Neuronal stem cell (in vitro differentiated cells): Measurements from ENCODE around the gene CDRT4.

Experiments
- DNase-seq: peaks from one replicate; pipeline ENCODE4 v3.0.0-alpha.2; 2013; ENCODE audit warnings: low spot score
- H2AFZ ChIP-seq: one replicate; pipeline ENCODE4 v1.6.1; 2013; ENCODE audit warnings: mild to moderate bottlenecking, low read length, inconsistent platforms
- H2AK5ac ChIP-seq: 2 replicates; pipeline ENCODE4 v1.6.1; 2013; ENCODE audit warnings: low read depth, mild to moderate bottlenecking, inconsistent platforms, low read length, moderate library complexity, mixed read lengths
- H2BK120ac ChIP-seq: 2 replicates; pipeline ENCODE4 v1.6.1; 2013; ENCODE audit warnings: low read depth, mild to moderate bottlenecking, inconsistent platforms, low read length, moderate library complexity, mixed read lengths
- H2BK12ac ChIP-seq: one replicate; pipeline ENCODE4 v1.6.1; 2013; ENCODE audit warnings: low read length, inconsistent platforms
- H2BK15ac ChIP-seq: 2 replicates; pipeline ENCODE4 v1.6.1; 2013; ENCODE audit warnings: mild to moderate bottlenecking, low read length, inconsistent platforms, mixed read lengths
- H2BK5ac ChIP-seq: one replicate; pipeline ENCODE4 v1.6.1; 2013; ENCODE audit warnings: inconsistent platforms, mild to moderate bottlenecking, low read length, moderate library complexity
- H3K14ac ChIP-seq: one replicate; pipeline ENCODE4 v1.6.1; 2013; ENCODE audit warnings: low read length, inconsistent platforms
- H3K18ac ChIP-seq: 2 replicates; pipeline ENCODE4 v1.6.1; 2013; ENCODE audit warnings: low read length, inconsistent platforms
- H3K23ac ChIP-seq: 2 replicates; pipeline ENCODE4 v1.6.1; 2013; ENCODE audit warnings: low read depth, mild to moderate bottlenecking, mixed read lengths, low read length, inconsistent platforms; ENCODE audit not compliant: poor library complexity
- H3K27ac ChIP-seq: replicated peaks from 3 replicates; pipeline ENCODE4 v1.5.1; 2013; ENCODE audit warnings: low read length, inconsistent platforms
- H3K27me3 ChIP-seq, 3 experiments: 2 replicates each; pipeline ENCODE4 v1.6.1; 2013; ENCODE audit warnings: low read length in 3 of 3, mild to moderate bottlenecking in 2 of 3, inconsistent platforms in 1 of 3, low read depth in 1 of 3, mixed read lengths in 1 of 3, moderate library complexity in 1 of 3; ENCODE audit not compliant: control insufficient read depth in 3 of 3, insufficient read depth in 3 of 3
- H3K36me3 ChIP-seq, 2 donors: replicated peaks in 1 of 2; 2 replicates each; pipeline ENCODE4 v1.6.1; 2013; ENCODE audit warnings: low read length in 2 of 2; ENCODE audit not compliant: control insufficient read depth in 2 of 2, insufficient read depth in 2 of 2
- H3K4ac ChIP-seq: 2 replicates; pipeline ENCODE4 v1.6.1; 2013; ENCODE audit warnings: inconsistent platforms, mild to moderate bottlenecking, low read length, moderate library complexity
- H3K4me1 ChIP-seq, 2 donors: 1 replicate in 1 of 2; 2 replicates in 1 of 2; pipeline ENCODE4 v1.6.1; 2013; ENCODE audit warnings: low read length in 2 of 2, low read depth in 1 of 2; ENCODE audit not compliant: control insufficient read depth in 2 of 2, insufficient read depth in 1 of 2
- H3K4me2 ChIP-seq: one replicate; pipeline ENCODE4 v1.6.1; 2013; ENCODE audit warnings: mild to moderate bottlenecking, low read length, inconsistent platforms; ENCODE audit not compliant: insufficient read depth, poor library complexity, severe bottlenecking
- H3K4me3 ChIP-seq, 2 donors: 2 replicates each; pipeline ENCODE4 v1.5.1; 2013; ENCODE audit warnings: low read length in 2 of 2, mild to moderate bottlenecking in 2 of 2, inconsistent platforms in 1 of 2, moderate library complexity in 1 of 2
- H3K79me1 ChIP-seq: one replicate; pipeline ENCODE4 v1.6.1; 2013; ENCODE audit warnings: low read depth, mild to moderate bottlenecking, inconsistent platforms, low read length, moderate library complexity
- H3K9ac ChIP-seq: one replicate; pipeline ENCODE4 v1.6.1; 2013; ENCODE audit warnings: mild to moderate bottlenecking, low read depth, low read length, inconsistent platforms; ENCODE audit not compliant: poor library complexity
- H3K9me3 ChIP-seq, 2 donors: replicated peaks in 1 of 2; 2 replicates each; pipeline versions ENCODE3 to v1.6.1; 2013; ENCODE audit warnings: low read length in 2 of 2, mild to moderate bottlenecking in 2 of 2, inconsistent platforms in 1 of 2, low read depth in 1 of 2, mixed read lengths in 1 of 2, moderate library complexity in 1 of 2; ENCODE audit not compliant: control insufficient read depth in 2 of 2, insufficient read depth in 1 of 2
- H4K8ac ChIP-seq: one replicate; pipeline ENCODE4 v1.6.1; 2013; ENCODE audit warnings: low read depth, mild to moderate bottlenecking, inconsistent platforms, low read length, moderate library complexity
- H4K91ac ChIP-seq: one replicate; pipeline ENCODE4 v1.6.1; 2013; ENCODE audit warnings: low read length, low read depth, mild to moderate bottlenecking, inconsistent platforms; ENCODE audit not compliant: poor library complexity
- WGBS, 2 donors: extraction: QIAGEN DNeasy Blood & Tissue Kit; methylation state at CpG; one replicate each; pipeline ENCODE4 v1.1.7; 2013; ENCODE audit warnings: missing lambda C conversion rate in 2 of 2, mixed read lengths in 1 of 2; ENCODE audit not compliant: insufficient read length in 2 of 2, insufficient replicate concordance in 1 of 2; ENCODE audit errors: extremely low coverage in 2 of 2; 5-methylcytosine and 5-hydroxymethylcytosine counted together

Gene CDRT4

DNA sequence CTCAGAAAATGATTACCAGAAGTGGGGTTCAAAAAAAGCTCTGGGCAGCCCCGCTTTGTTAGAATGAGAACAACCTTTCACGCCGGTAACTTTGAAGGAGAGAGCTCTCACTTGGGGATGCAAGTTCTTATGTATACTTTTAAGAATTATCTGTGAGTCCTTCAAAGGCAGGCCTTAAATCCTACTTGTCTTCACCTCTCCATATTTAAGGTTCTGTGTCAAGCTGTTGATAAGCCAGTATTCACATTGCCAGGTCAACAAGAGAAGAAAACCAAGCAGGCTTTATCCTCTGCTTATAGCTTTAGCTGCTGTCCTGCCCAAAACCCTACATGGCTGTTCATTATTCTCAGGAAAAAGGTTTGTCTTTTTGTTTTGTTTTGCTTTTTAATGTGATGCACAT lies 42.9 kb downstream of the CDRT4 start:
- Histone ChIP-seq H2BK120ac (no peak overlapping the region), H3K36me3 (peaks cover 0 to 2% of the 10 kb centered on the region in 2 donors), H2AK5ac (no peak overlapping the region), H2BK15ac (no peak overlapping the region), H3K4me1 (no peaks in the 10 kb centered on the region), H3K4ac (no peak overlapping the region), H3K4me3 (no peak overlapping the region), H4K8ac (no peak overlapping the region), H2BK5ac (no peak overlapping the region), H3K27me3 (no peaks in the 10 kb centered on the region), H3K4me2 (no peak overlapping the region), H3K18ac (no peak overlapping the region), H3K27ac (no peak overlapping the region), H3K9me3 (no peaks in the 10 kb centered on the region), H3K23ac (no peak overlapping the region), H3K14ac (no peak overlapping the region), H3K79me1 (no peaks in the 10 kb centered on the region), H4K91ac (no peak overlapping the region), H2BK12ac (no peak overlapping the region), H2AFZ (no peak overlapping the region), H3K9ac (no peak overlapping the region)
- no CpG with 5 or more reads among the region's 3 CpGs for WGBS, 2 donors
- no peak for DNase-seq

DNA sequence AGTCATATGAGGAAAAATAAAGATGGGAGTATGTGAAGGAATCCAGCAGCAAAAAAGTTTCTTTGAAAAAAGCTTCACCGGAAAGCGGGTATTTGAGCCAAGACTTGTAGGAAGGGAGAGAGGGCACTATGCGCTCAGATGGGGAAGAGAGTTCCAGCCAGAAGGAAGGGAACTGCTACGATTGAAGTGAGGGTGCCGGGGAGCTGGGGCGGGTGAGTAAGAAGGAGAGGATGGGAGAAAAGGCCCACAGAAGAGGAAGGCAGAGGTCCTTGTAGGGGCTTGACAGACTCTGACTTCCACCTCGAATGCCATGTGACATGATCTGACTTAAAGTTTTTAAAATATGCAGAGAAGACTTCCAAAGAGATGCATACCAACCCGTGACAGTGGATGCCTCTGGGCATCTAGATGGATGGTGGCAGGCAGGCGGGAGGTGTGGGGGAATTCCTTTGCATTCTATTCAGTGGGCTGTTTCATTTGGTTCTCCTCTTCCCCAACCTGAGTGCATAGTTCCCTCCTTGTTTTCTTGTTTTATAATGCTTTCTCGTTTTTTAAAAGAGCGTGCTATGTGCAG lies 44.9 kb downstream of the CDRT4 start:
- no peak overlapping the region for H2AFZ ChIP-seq
- no peaks in the 10 kb centered on the region for H3K79me1 ChIP-seq
- WGBS, 2 donors: no CpG with 5 or more reads among the region's 11 CpGs
- H3K4me2 ChIP-seq: no peak overlapping the region
- no peak overlapping the region for H2BK5ac ChIP-seq
- no peak overlapping the region for H3K14ac ChIP-seq
- no peaks in the 10 kb centered on the region for H3K9me3 ChIP-seq
- H3K27ac ChIP-seq: no peak overlapping the region
- no peak overlapping the region for H3K23ac ChIP-seq
- no peak for DNase-seq
- no peak overlapping the region for H2BK12ac ChIP-seq
- no peak overlapping the region for H3K18ac ChIP-seq
- no peak overlapping the region for H2AK5ac ChIP-seq
- no peak overlapping the region for H3K4me3 ChIP-seq
- no peak overlapping the region for H2BK15ac ChIP-seq
- H3K9ac ChIP-seq: no peak overlapping the region
- H3K4me1 ChIP-seq: peaks cover 0 to 3% of the 10 kb centered on the region in 2 donors
- H4K91ac ChIP-seq: no peak overlapping the region
- H3K4ac ChIP-seq: no peak overlapping the region
- no peak overlapping the region for H2BK120ac ChIP-seq
- H3K36me3 ChIP-seq: no peaks in the 10 kb centered on the region
- H3K27me3 ChIP-seq: no peaks in the 10 kb centered on the region
- H4K8ac ChIP-seq: no peak overlapping the region

DNA sequence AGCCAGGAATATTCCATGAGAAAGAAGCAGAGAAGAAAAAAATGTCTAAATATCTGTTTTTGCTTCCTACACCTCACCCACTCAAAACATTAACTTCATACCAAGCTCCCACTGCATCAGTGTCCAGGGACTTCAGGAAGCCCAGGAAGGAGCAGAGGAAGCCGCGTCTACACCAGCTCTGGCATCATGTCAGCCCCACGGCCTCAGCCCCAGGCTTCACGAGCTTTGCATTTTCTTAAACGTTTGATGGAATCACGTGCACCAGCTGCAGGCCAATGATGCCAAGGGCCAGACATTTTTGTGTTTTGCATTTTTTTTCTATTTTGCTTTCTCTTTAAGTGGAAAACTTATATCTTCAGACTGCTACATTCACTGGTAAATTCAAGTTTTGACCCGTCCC lies 48.6 kb downstream of the CDRT4 start:
- no CpG with 5 or more reads among the region's 7 CpGs for WGBS, 2 donors
- no peaks in the 10 kb centered on the region for H3K79me1 ChIP-seq
- H3K4me2 ChIP-seq: no peak overlapping the region
- DNase-seq: no peak
- no peak overlapping the region for H3K4ac ChIP-seq
- H3K18ac ChIP-seq: no peak overlapping the region
- H2AFZ ChIP-seq: no peak overlapping the region
- H2BK120ac ChIP-seq: no peak overlapping the region
- H2BK15ac ChIP-seq: no peak overlapping the region
- no peak overlapping the region for H2AK5ac ChIP-seq
- peaks cover 2 to 6% of the 10 kb centered on the region in 2 donors for H3K4me1 ChIP-seq
- no peak overlapping the region for H3K23ac ChIP-seq
- no peak overlapping the region for H4K91ac ChIP-seq
- no peak overlapping the region for H3K14ac ChIP-seq
- no peak overlapping the region for H3K4me3 ChIP-seq
- H3K36me3 ChIP-seq: no peaks in the 10 kb centered on the region
- no peak overlapping the region for H4K8ac ChIP-seq
- H3K27ac ChIP-seq: no peak overlapping the region
- no peak overlapping the region for H2BK5ac ChIP-seq
- H3K27me3 ChIP-seq: no peaks in the 10 kb centered on the region
- H2BK12ac ChIP-seq: no peak overlapping the region
- no peaks in the 10 kb centered on the region for H3K9me3 ChIP-seq
- no peak overlapping the region for H3K9ac ChIP-seq

DNA sequence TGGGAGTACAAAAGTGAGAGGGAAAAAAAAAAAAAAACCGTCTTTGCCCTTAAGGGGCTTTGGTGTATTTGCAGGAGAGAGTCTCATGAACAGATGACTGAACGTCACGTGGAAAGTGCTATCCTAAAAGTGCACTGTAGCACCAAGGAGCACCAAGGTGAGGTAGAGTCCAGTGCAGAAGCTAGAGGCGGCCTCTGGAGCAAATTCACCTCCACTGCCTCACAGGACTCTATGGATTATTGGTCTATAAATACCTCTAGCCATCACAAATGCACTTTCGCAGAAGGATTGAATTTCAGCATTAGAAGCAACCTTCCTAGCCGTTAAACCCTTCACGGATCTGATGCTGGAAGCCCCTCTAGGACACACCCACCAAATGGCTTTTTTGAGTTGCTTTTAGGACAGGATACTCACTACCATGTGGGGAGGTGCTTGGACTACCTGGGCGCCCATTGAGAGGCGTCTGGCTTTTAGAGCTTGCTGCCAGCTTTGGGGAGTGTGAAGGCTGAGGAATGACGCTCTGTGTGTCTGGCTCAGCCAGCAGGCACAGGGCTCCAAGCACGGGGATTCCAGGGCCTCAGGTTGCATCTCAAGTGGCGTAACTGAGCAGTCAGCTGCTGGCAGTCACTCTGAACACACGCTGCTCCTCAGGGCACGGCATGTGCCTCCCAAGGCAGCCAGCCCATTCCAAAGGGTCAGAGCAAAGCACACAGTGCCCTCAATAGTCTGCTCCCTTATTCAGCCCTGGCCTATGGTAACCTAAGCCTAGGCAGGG lies 52.7 kb downstream of the CDRT4 start:
- Histone ChIP-seq H2BK120ac (no peak overlapping the region), H3K4ac (no peak overlapping the region), H3K23ac (no peak overlapping the region), H3K14ac (no peak overlapping the region), H3K9ac (no peak overlapping the region), H3K79me1 (no peaks in the 10 kb centered on the region), H2BK12ac (no peak overlapping the region), H3K4me2 (no peak overlapping the region), H3K36me3 (no peaks in the 10 kb centered on the region), H2AK5ac (no peak overlapping the region), H3K4me1 (peaks cover 2 to 12% of the 10 kb centered on the region in 2 donors), H3K27me3 (no peaks in the 10 kb centered on the region), H3K4me3 (no peak overlapping the region), H2BK15ac (no peak overlapping the region), H2AFZ (no peak overlapping the region), H3K9me3 (no peaks in the 10 kb centered on the region), H4K8ac (no peak overlapping the region), H4K91ac (no peak overlapping the region), H3K27ac (no peak overlapping the region), H3K18ac (peak overlapping the region; percentile 15), H2BK5ac (no peak overlapping the region)
- no peak for DNase-seq
- no CpG with 5 or more reads among the region's 14 CpGs for WGBS, 2 donors
